AG10803 (cell line): ENCODE results near the gene SNAPC4.
"Not testable (repeated sequence)": the region's sequence is repeated elsewhere in the genome, so short reads cannot be mapped to it uniquely, and the experiment has no call there.

ENCODE experiments used
- DNase-seq: peaks from one replicate; pipeline ENCODE4 v3.0.0; 2010; ENCODE audit warnings: low read depth
- H3K4me3 ChIP-seq: 2 replicates; pipeline ENCODE4 v1.5.1; 2011; ENCODE audit warnings: mild to moderate bottlenecking, low read length, control low read depth
- CTCF ChIP-seq: conservative IDR thresholded peaks from 2 replicates; pipeline ENCODE4 v1.5.1; 2011; ENCODE audit warnings: mild to moderate bottlenecking, low read length, control low read depth, inconsistent platforms

Gene SNAPC4

GRCh38 chr9:136431782-136432350 is 31.9 kb upstream of the SNAPC4 start:
- DNase-seq, result no peak
- TF ChIP-seq CTCF, result no peak
- H3K4me3 ChIP-seq, result no peak overlapping the region

GRCh38 chr9:136430588-136431234 is 30.7 kb upstream of the SNAPC4 start:
- no peak for TF ChIP-seq CTCF
- H3K4me3 ChIP-seq, result no peak overlapping the region
- DNase-seq, result no peak

- H3K4me3 ChIP-seq, result no peak overlapping the region
- TF ChIP-seq CTCF, result no peak
- no peak for DNase-seq
Observed at GRCh38 chr9:136429683-136430491, 29.9 kb upstream of the SNAPC4 start.

GRCh38 chr9:136429075-136429628 is 29.2 kb upstream of the SNAPC4 start:
- no peak for TF ChIP-seq CTCF
- no peak for DNase-seq
- H3K4me3 ChIP-seq, result no peak overlapping the region

- TF ChIP-seq CTCF, result no peak
- no peak for DNase-seq
- no peak overlapping the region for H3K4me3 ChIP-seq
Observed at GRCh38 chr9:136426787-136427186, 26.8 kb upstream of the SNAPC4 start.

GRCh38 chr9:136425367-136425766 is 25.4 kb upstream of the SNAPC4 start:
- H3K4me3 ChIP-seq, DNase-seq: not testable (repeated sequence)

- no peak for TF ChIP-seq CTCF
- no peak for DNase-seq
- no peak overlapping the region for H3K4me3 ChIP-seq
Observed at GRCh38 chr9:136424750-136425362, 24.9 kb upstream of the SNAPC4 start.
